Liver (tissue), 9 donors: ENCODE data around the gene SETD6. TPM values are rescaled to one million over a fixed set of nuclear protein-coding genes. Genes with fewer than 3 reads are reported as not detected.

Source experiments
- DNase-seq: peaks from one replicate; pipeline ENCODE4 v3.0.0-alpha.2; 2017; ENCODE audit warnings: low spot score
- H3K27ac ChIP-seq, 2 donors: one replicate each; pipeline ENCODE4 v1.7.0; 2013; ENCODE audit warnings: inconsistent platforms in 2 of 2, low read length in 2 of 2, control low read depth in 1 of 2, low read depth in 1 of 2, mild to moderate bottlenecking in 1 of 2
- H3K27me3 ChIP-seq, 4 donors: one replicate each; pipeline versions ENCODE4 v1.6.1 to v1.7.0; 2013; ENCODE audit warnings: low read length in 3 of 4, inconsistent platforms in 1 of 4, mild to moderate bottlenecking in 1 of 4, moderate library complexity in 1 of 4; ENCODE audit not compliant: control insufficient read depth in 4 of 4, insufficient read depth in 4 of 4
- H3K36me3 ChIP-seq, 4 donors: one replicate each; pipeline versions ENCODE4 v1.6.1 to v1.7.0; 2013; ENCODE audit warnings: low read length in 3 of 4, mild to moderate bottlenecking in 3 of 4, low read depth in 1 of 4, moderate library complexity in 1 of 4; ENCODE audit not compliant: control insufficient read depth in 4 of 4, insufficient read depth in 3 of 4
- H3K4me1 ChIP-seq, 4 donors: one replicate each; pipeline versions ENCODE4 v1.6.1 to v1.7.0; 2013; ENCODE audit warnings: low read length in 3 of 4, mild to moderate bottlenecking in 3 of 4, moderate library complexity in 1 of 4; ENCODE audit not compliant: control insufficient read depth in 4 of 4, insufficient read depth in 4 of 4
- H3K4me3 ChIP-seq, 3 donors: one replicate each; pipeline versions ENCODE4 v1.6.1 to v1.7.0; 2013; ENCODE audit warnings: low read length in 3 of 3, control low read depth in 1 of 3, low read depth in 1 of 3, mild to moderate bottlenecking in 1 of 3
- H3K9ac ChIP-seq, 2 donors: one replicate each; pipeline ENCODE4 v1.7.0; 2013; ENCODE audit warnings: low read length in 2 of 2, mild to moderate bottlenecking in 2 of 2, moderate library complexity in 2 of 2, control low read depth in 1 of 2, low read depth in 1 of 2
- H3K9me3 ChIP-seq, 4 donors: one replicate each; pipeline versions ENCODE4 v1.6.1 to v1.7.0; 2013; ENCODE audit warnings: low read length in 3 of 4; ENCODE audit not compliant: control insufficient read depth in 4 of 4
- ATF3 ChIP-seq: IDR thresholded peaks from 2 replicates; pipeline ENCODE4 v1.6.1; 2016; ENCODE audit warnings: antibody characterized with exemption
- CTCF ChIP-seq: fragments of 150-350 bp; IDR thresholded peaks from 2 replicates; pipeline ENCODE4 v1.5.1; 2017; ENCODE audit warnings: improper control_type of control experiment, low read depth, low read length; ENCODE audit not compliant: missing input control
- EGR1 ChIP-seq, 2 donors: IDR thresholded peaks; 2 replicates each; pipeline ENCODE4 v1.6.1; 2016 to 2018; ENCODE audit warnings: antibody characterized with exemption in 2 of 2, low read depth in 2 of 2
- FOXA1 ChIP-seq: IDR thresholded peaks from 2 replicates; pipeline ENCODE4 v1.6.1; 2016; ENCODE audit warnings: antibody characterized with exemption
- FOXA2 ChIP-seq: IDR thresholded peaks from 2 replicates; pipeline ENCODE4 v1.6.1; 2016; ENCODE audit warnings: antibody characterized with exemption
- HNF4G ChIP-seq: IDR thresholded peaks from 2 replicates; pipeline ENCODE4 v1.6.1; 2016; ENCODE audit warnings: antibody characterized with exemption
- NR2F2 ChIP-seq: IDR thresholded peaks from 2 replicates; pipeline ENCODE4 v1.6.1; 2016; ENCODE audit warnings: antibody characterized with exemption
- REST ChIP-seq: IDR thresholded peaks from 2 replicates; pipeline ENCODE4 v1.6.1; 2016; ENCODE audit warnings: antibody characterized with exemption, mild to moderate bottlenecking
- RXRA ChIP-seq, 2 donors: IDR thresholded peaks; 2 replicates each; pipeline ENCODE4 v1.6.1; 2017 to 2018; ENCODE audit warnings: antibody characterized with exemption in 2 of 2, mild to moderate bottlenecking in 1 of 2
- SP1 ChIP-seq: IDR thresholded peaks from 2 replicates; pipeline ENCODE4 v1.6.1; 2018; ENCODE audit warnings: antibody characterized with exemption, mild to moderate bottlenecking
- TAF1 ChIP-seq: conservative IDR thresholded peaks from 2 replicates; pipeline ENCODE4 v1.6.1; 2016; ENCODE audit warnings: antibody characterized with exemption, mild to moderate bottlenecking
- ZBTB33 ChIP-seq: IDR thresholded peaks from 2 replicates; pipeline ENCODE4 v1.6.1; 2016; ENCODE audit warnings: antibody characterized with exemption
- WGBS: extraction: QIAGEN DNeasy Blood & Tissue Kit; methylation state at CpG from one replicate; pipeline ENCODE4 v1.1.7; 2013; 5-methylcytosine and 5-hydroxymethylcytosine counted together
- polyA plus RNA-seq, 2 donors: library from polyadenylated mRNA; stranded (reverse) in 1 of 2; unstranded in 1 of 2; fragments of 200-250 nt in 1 of 2; fragments of >200 nt in 1 of 2; fragmentation: Nextera tagmentation in 1 of 2; extraction: Ambion mirVana in 1 of 2; gene quantifications; one replicate each; pipeline versions ENCODE4 v1.2.1 to v1.2.3, GENCODE V29; 2013 to 2015
- total RNA-seq, 2 donors: library from RNA; depleted of rRNA; stranded (reverse); fragments of >200 nt; gene quantifications; one replicate each; pipeline ENCODE4 v1.2.3, GENCODE V29; 2014
- donor health status: healthy.
- donor health status: healthy.
- donor health status: healthy.
- donor health status: healthy.
- donor health status: healthy.

SETD6 gene
- total and polyA plus RNA-seq, 4 donors = 6.9 to 17.7 (median 10.2) TPM

- Histone ChIP-seq H3K4me3 (no peak within 1 kb of the TSS), H3K27ac (no peak within 1 kb of the TSS), H3K27me3 (peaks cover 0 to 6% (median 1%) of the 10 kb centered on the region in 4 donors), H3K9ac (no peak within 1 kb of the TSS), H3K9me3 (no peaks in the 10 kb centered on the region), H3K36me3 (no peaks in the 10 kb centered on the region), H3K4me1 (peaks cover 0 to 7% (median 6%) of the 10 kb centered on the region in 4 donors)
- TF ChIP-seq NR2F2 = no peak
- no peak for TF ChIP-seq ATF3
- TF ChIP-seq RXRA (IDR thresholded peaks at IDR 0.05) = no peak
- TF ChIP-seq SP1 = no peak
- TF ChIP-seq FOXA1 = no peak
- DNase-seq = no peak
- WGBS = 39% methylated on average over 24 of the region's 24 CpGs
These were observed 15.5 kb upstream of the SETD6 start, which contains the start of gene NDRG4 for GRCh38 chr16:58499615-58500351. Gene NDRG4, plus strand, starts transcription at chr16:58500143. Its CDS starts 106 bp downstream, at chr16:58500249.

GRCh38 chr16:58500430-58501241 is 14.7 kb upstream of the SETD6 start:
- Histone ChIP-seq H3K9ac (no peak overlapping the region), H3K4me3 (peak overlapping the region in 1 of 3 donors; percentile 15), H3K27me3 (peaks cover 0 to 6% (median 1%) of the 10 kb centered on the region in 4 donors), H3K36me3 (no peaks in the 10 kb centered on the region), H3K9me3 (no peaks in the 10 kb centered on the region), H3K4me1 (peaks cover 0 to 7% (median 6%) of the 10 kb centered on the region in 4 donors), H3K27ac (no peak overlapping the region)
- no peak for DNase-seq
- TF ChIP-seq NR2F2 (no peak), ATF3 (no peak), CTCF (no peak), FOXA2 (no peak), FOXA1 (no peak), REST (no peak), TAF1 (no peak), HNF4G (no peak), ZBTB33 (no peak), EGR1 (IDR thresholded peaks at IDR 0.05; ENCODE audit: low read depth in 2 of 2) (no peak), RXRA (IDR thresholded peaks at IDR 0.05) (no peak)
- WGBS = 10% methylated on average over 36 of the region's 36 CpGs
